Stimulated activated CD4-positive, alpha-beta T cell treated with anti-CD3 and anti-CD28 coated beads, Interleukin-12 subunit alpha, Interleukin-12 subunit beta, amount 100 ng/mL, for 24 hours (primary cell): ENCODE measurements around the gene SH3BGR.

ENCODE experiments used
- DNase-seq, 2 experiments: peaks; one replicate each; pipeline ENCODE4 v3.0.0-alpha.2; 2020; ENCODE audit warnings: low read depth in 2 of 2

The SH3BGR gene

GRCh38 chr21:39456665-39457064 lies 4.9 kb downstream of the SH3BGR start:
- DNase-seq: no peak

GRCh38 chr21:39461419-39461818 lies 9.6 kb downstream of the SH3BGR start:
- DNase-seq: no peak

GRCh38 chr21:39463308-39463707 lies 11.5 kb downstream of the SH3BGR start:
- DNase-seq: no peak

GRCh38 chr21:39466584-39466983 lies 14.8 kb downstream of the SH3BGR start:
- DNase-seq: no peak

- DNase-seq: no peak
Measured at GRCh38 chr21:39467746-39468145, 16.0 kb downstream of the SH3BGR start.

GRCh38 chr21:39468559-39468958 lies 16.8 kb downstream of the SH3BGR start:
- DNase-seq: no peak

- DNase-seq: no peak
Measured at GRCh38 chr21:39471598-39471997, 19.8 kb downstream of the SH3BGR start.

GRCh38 chr21:39472786-39473185 lies 21.0 kb downstream of the SH3BGR start:
- DNase-seq: no peak

GRCh38 chr21:39474611-39475010 lies 22.8 kb downstream of the SH3BGR start:
- no peak for DNase-seq

- DNase-seq: no peak
Measured at GRCh38 chr21:39479164-39479813, 27.5 kb downstream of the SH3BGR start.

- DNase-seq: no peak
Measured at GRCh38 chr21:39479814-39480182, 28.0 kb downstream of the SH3BGR start.

GRCh38 chr21:39480271-39480670 lies 28.5 kb downstream of the SH3BGR start:
- no peak for DNase-seq

GRCh38 chr21:39481886-39482285 lies 30.1 kb downstream of the SH3BGR start:
- DNase-seq: no peak

- no peak for DNase-seq
Measured at GRCh38 chr21:39483917-39484316, 32.1 kb downstream of the SH3BGR start.

GRCh38 chr21:39484711-39485276 lies 33.0 kb downstream of the SH3BGR start:
- no peak for DNase-seq

- DNase-seq: no peak
Measured at GRCh38 chr21:39489380-39489924, 37.7 kb downstream of the SH3BGR start.

GRCh38 chr21:39499156-39499555 lies 47.4 kb downstream of the SH3BGR start:
- DNase-seq: no peak

- no peak for DNase-seq
Measured at GRCh38 chr21:39502631-39503030, 50.9 kb downstream of the SH3BGR start.

GRCh38 chr21:39503123-39503762 lies 51.5 kb downstream of the SH3BGR start:
- DNase-seq: no peak

- no peak for DNase-seq
Measured at GRCh38 chr21:39504230-39504629, 52.5 kb downstream of the SH3BGR start.

- no peak for DNase-seq
Measured at GRCh38 chr21:39510240-39510639, 58.5 kb downstream of the SH3BGR start.

- DNase-seq: no peak
Measured at GRCh38 chr21:39511102-39511501, 59.3 kb downstream of the SH3BGR start.

- DNase-seq: no peak
Measured at GRCh38 chr21:39513735-39514134, 62.0 kb downstream of the SH3BGR start.
